BLaER1 (cell line): ENCODE measurements around the gene ZNF385D.

ENCODE experiments used
- H3K27ac ChIP-seq: shearing (Covaris generic); formaldehyde crosslinking; 2 replicates; pipeline ENCODE4 v1.8.1; 2022
- H3K27me3 ChIP-seq: shearing (Covaris generic); formaldehyde crosslinking; 2 replicates; pipeline ENCODE4 v1.8.1; 2022
- H3K36me3 ChIP-seq: shearing (Covaris generic); formaldehyde crosslinking; 2 replicates; pipeline ENCODE4 v1.8.1; 2022
- H3K4me1 ChIP-seq: shearing (Covaris generic); formaldehyde crosslinking; 2 replicates; pipeline ENCODE4 v1.8.1; 2022
- H3K4me2 ChIP-seq: shearing (Covaris generic); formaldehyde crosslinking; 2 replicates; pipeline ENCODE4 v1.8.1; 2022
- H3K4me3 ChIP-seq: shearing (Covaris generic); formaldehyde crosslinking; 2 replicates; pipeline ENCODE4 v1.8.1; 2022
- H3K9ac ChIP-seq: shearing (Covaris generic); formaldehyde crosslinking; 2 replicates; pipeline ENCODE4 v1.8.1; 2022
- H3K9me3 ChIP-seq: shearing (Covaris generic); formaldehyde crosslinking; 2 replicates; pipeline ENCODE4 v1.8.1; 2022
- H4K20me1 ChIP-seq: shearing (Covaris generic); formaldehyde crosslinking; 2 replicates; pipeline ENCODE4 v1.8.1; 2022
- Cebpa-rat ChIP-seq: shearing (Covaris generic); IDR thresholded peaks from 2 replicates; pipeline ENCODE4 v1.8.1; 2022

Gene ZNF385D

GRCh38 chr3:21654662-21655061 lies 96.3 kb downstream of the ZNF385D start:
- Histone ChIP-seq H3K4me1 (no peaks in the 10 kb centered on the region), H3K4me3 (no peak overlapping the region), H3K36me3 (0 out of 2 replicates have a peak, but pooled peaks cover 4% of the 10 kb centered on the region), H4K20me1 (no peaks in the 10 kb centered on the region), H3K4me2 (no peak overlapping the region), H3K27me3 (no peaks in the 10 kb centered on the region), H3K9ac (no peak overlapping the region), H3K27ac (no peak overlapping the region), H3K9me3 (no peaks in the 10 kb centered on the region)
- TF ChIP-seq Cebpa-rat: no peak

GRCh38 chr3:21654241-21654640 lies 96.8 kb downstream of the ZNF385D start:
- peaks cover 4% of the 10 kb centered on the region; the same call in 1 of the 2 replicates for H3K36me3 ChIP-seq
- no peaks in the 10 kb centered on the region for H3K4me1 ChIP-seq
- no peak overlapping the region for H3K9ac ChIP-seq
- no peak overlapping the region for H3K4me3 ChIP-seq
- H3K9me3 ChIP-seq: no peaks in the 10 kb centered on the region
- no peak overlapping the region for H3K4me2 ChIP-seq
- H3K27ac ChIP-seq: no peak overlapping the region
- no peak for TF ChIP-seq Cebpa-rat
- H3K27me3 ChIP-seq: no peaks in the 10 kb centered on the region
- H4K20me1 ChIP-seq: no peaks in the 10 kb centered on the region

- Histone ChIP-seq H3K36me3 (peaks cover 24% of the 10 kb centered on the region), H3K4me2 (no peak overlapping the region), H3K27me3 (no peaks in the 10 kb centered on the region), H3K4me3 (no peak overlapping the region), H3K9ac (no peak overlapping the region), H3K9me3 (peaks cover 6% of the 10 kb centered on the region), H4K20me1 (no peaks in the 10 kb centered on the region; the same call in 1 of the 2 replicates), H3K27ac (no peak overlapping the region), H3K4me1 (no peaks in the 10 kb centered on the region)
- TF ChIP-seq Cebpa-rat: no peak
These were observed 101.5 kb downstream of the ZNF385D start for GRCh38 chr3:21649519-21649918.

GRCh38 chr3:21647961-21648360 lies 103.0 kb downstream of the ZNF385D start:
- Histone ChIP-seq H3K9ac (no peak overlapping the region), H3K27me3 (no peaks in the 10 kb centered on the region), H3K4me1 (no peaks in the 10 kb centered on the region), H3K36me3 (peaks cover 24% of the 10 kb centered on the region), H3K4me3 (no peak overlapping the region), H3K27ac (no peak overlapping the region), H3K4me2 (no peak overlapping the region), H4K20me1 (no peaks in the 10 kb centered on the region; the same call in 1 of the 2 replicates), H3K9me3 (peaks cover 6% of the 10 kb centered on the region)
- TF ChIP-seq Cebpa-rat: no peak

GRCh38 chr3:21645121-21645897 lies 105.7 kb downstream of the ZNF385D start:
- no peak overlapping the region for H3K27ac ChIP-seq
- TF ChIP-seq Cebpa-rat: no peak
- no peaks in the 10 kb centered on the region for H3K4me1 ChIP-seq
- H3K4me3 ChIP-seq: no peak overlapping the region
- no peaks in the 10 kb centered on the region for H3K27me3 ChIP-seq
- peaks cover 45% of the 10 kb centered on the region for H3K36me3 ChIP-seq
- H4K20me1 ChIP-seq: no peaks in the 10 kb centered on the region; the same call in 1 of the 2 replicates
- peaks cover 16% of the 10 kb centered on the region for H3K9me3 ChIP-seq
- H3K9ac ChIP-seq: no peak overlapping the region
- H3K4me2 ChIP-seq: no peak overlapping the region

GRCh38 chr3:21644268-21644667 lies 106.7 kb downstream of the ZNF385D start:
- no peaks in the 10 kb centered on the region for H3K4me1 ChIP-seq
- H3K27ac ChIP-seq: no peak overlapping the region
- H3K9ac ChIP-seq: no peak overlapping the region
- H4K20me1 ChIP-seq: no peaks in the 10 kb centered on the region; the same call in 1 of the 2 replicates
- peaks cover 16% of the 10 kb centered on the region for H3K9me3 ChIP-seq
- no peak overlapping the region for H3K4me3 ChIP-seq
- H3K36me3 ChIP-seq: peaks cover 50% of the 10 kb centered on the region
- TF ChIP-seq Cebpa-rat: no peak
- no peaks in the 10 kb centered on the region for H3K27me3 ChIP-seq
- no peak overlapping the region for H3K4me2 ChIP-seq

- no peak overlapping the region for H3K4me2 ChIP-seq
- no peak overlapping the region for H3K9ac ChIP-seq
- no peak overlapping the region for H3K4me3 ChIP-seq
- H3K4me1 ChIP-seq: no peaks in the 10 kb centered on the region
- no peak overlapping the region for H3K27ac ChIP-seq
- peaks cover 16% of the 10 kb centered on the region for H3K9me3 ChIP-seq
- H4K20me1 ChIP-seq: no peaks in the 10 kb centered on the region; the same call in 1 of the 2 replicates
- H3K27me3 ChIP-seq: no peaks in the 10 kb centered on the region
- H3K36me3 ChIP-seq: peaks cover 47% of the 10 kb centered on the region
- TF ChIP-seq Cebpa-rat: no peak
These were observed 107.3 kb downstream of the ZNF385D start for GRCh38 chr3:21643752-21644151.

GRCh38 chr3:21642433-21642832 lies 108.6 kb downstream of the ZNF385D start:
- no peak overlapping the region for H3K9ac ChIP-seq
- no peak overlapping the region for H3K4me3 ChIP-seq
- H3K27me3 ChIP-seq: no peaks in the 10 kb centered on the region
- TF ChIP-seq Cebpa-rat: no peak
- no peaks in the 10 kb centered on the region for H3K4me1 ChIP-seq
- no peak overlapping the region for H3K4me2 ChIP-seq
- peaks cover 10% of the 10 kb centered on the region; the same call in 1 of the 2 replicates for H3K9me3 ChIP-seq
- H3K27ac ChIP-seq: no peak overlapping the region
- H4K20me1 ChIP-seq: no peaks in the 10 kb centered on the region; the same call in 1 of the 2 replicates
- H3K36me3 ChIP-seq: peaks cover 46% of the 10 kb centered on the region

- Histone ChIP-seq H3K4me3 (no peak overlapping the region), H3K9ac (no peak overlapping the region), H3K36me3 (peaks cover 51% of the 10 kb centered on the region), H3K9me3 (peaks cover 10% of the 10 kb centered on the region; the same call in 1 of the 2 replicates), H4K20me1 (no peaks in the 10 kb centered on the region; the same call in 1 of the 2 replicates), H3K27ac (no peak overlapping the region), H3K27me3 (no peaks in the 10 kb centered on the region), H3K4me2 (no peak overlapping the region), H3K4me1 (no peaks in the 10 kb centered on the region)
- TF ChIP-seq Cebpa-rat: no peak
These were observed 109.1 kb downstream of the ZNF385D start for GRCh38 chr3:21641959-21642358.

GRCh38 chr3:21638488-21638887 lies 112.5 kb downstream of the ZNF385D start:
- no peak overlapping the region for H3K4me3 ChIP-seq
- no peak overlapping the region for H3K4me2 ChIP-seq
- H3K27ac ChIP-seq: no peak overlapping the region
- H3K27me3 ChIP-seq: no peaks in the 10 kb centered on the region
- H3K9me3 ChIP-seq: peaks cover 10% of the 10 kb centered on the region; the same call in 1 of the 2 replicates
- H3K36me3 ChIP-seq: peaks cover 45% of the 10 kb centered on the region
- no peaks in the 10 kb centered on the region; the same call in 1 of the 2 replicates for H4K20me1 ChIP-seq
- TF ChIP-seq Cebpa-rat: no peak
- H3K9ac ChIP-seq: no peak overlapping the region
- H3K4me1 ChIP-seq: no peaks in the 10 kb centered on the region
